ENCODE data around the gene COA1.

DNA sequence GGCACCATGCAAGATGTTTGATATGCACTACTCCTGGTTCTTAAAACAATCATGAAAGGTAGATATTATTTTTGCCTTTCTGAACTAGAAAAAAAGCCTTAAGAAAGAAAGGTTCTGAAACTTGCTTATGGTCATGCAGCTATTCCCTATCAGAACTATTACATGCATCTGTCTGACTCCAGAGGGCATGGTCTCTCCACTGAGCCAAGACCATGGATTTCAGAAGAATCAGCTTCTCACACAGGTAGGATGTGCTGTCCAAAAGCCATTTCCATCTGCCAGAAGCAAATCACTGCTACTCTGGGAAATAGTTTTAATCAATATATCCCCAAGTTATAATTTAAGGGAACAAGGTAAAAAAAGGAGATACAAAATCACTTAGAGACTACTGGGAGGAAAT is 77.0 kb downstream of the COA1 start:
- TF ChIP-seq, protein P1, sequence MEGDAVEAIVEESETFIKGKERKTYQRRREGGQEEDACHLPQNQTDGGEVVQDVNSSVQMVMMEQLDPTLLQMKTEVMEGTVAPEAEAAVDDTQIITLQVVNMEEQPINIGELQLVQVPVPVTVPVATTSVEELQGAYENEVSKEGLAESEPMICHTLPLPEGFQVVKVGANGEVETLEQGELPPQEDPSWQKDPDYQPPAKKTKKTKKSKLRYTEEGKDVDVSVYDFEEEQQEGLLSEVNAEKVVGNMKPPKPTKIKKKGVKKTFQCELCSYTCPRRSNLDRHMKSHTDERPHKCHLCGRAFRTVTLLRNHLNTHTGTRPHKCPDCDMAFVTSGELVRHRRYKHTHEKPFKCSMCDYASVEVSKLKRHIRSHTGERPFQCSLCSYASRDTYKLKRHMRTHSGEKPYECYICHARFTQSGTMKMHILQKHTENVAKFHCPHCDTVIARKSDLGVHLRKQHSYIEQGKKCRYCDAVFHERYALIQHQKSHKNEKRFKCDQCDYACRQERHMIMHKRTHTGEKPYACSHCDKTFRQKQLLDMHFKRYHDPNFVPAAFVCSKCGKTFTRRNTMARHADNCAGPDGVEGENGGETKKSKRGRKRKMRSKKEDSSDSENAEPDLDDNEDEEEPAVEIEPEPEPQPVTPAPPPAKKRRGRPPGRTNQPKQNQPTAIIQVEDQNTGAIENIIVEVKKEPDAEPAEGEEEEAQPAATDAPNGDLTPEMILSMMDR (IDR thresholded peaks at IDR 0.05; ENCODE audit: extremely low read depth in 1 of 2, insufficient read depth in 1 of 2, low read depth in 1 of 2, low read length in 2 of 2): no peak
- no peak for TF ChIP-seq POLR2AphosphoS5 (IDR thresholded peaks at IDR 0.05; ENCODE audit: insufficient read depth, low read depth, low read length)
